GM12878 (cell line): Measurements from ENCODE around the gene PARN. TPM values are rescaled to one million over a fixed set of nuclear protein-coding genes. Genes with fewer than 3 reads are reported as not detected.

Experiments
- ATAC-seq: fragments of 200-7000 bp; cut with Tn5 transposase; 3 replicates; pipeline ENCODE4 v1.9.1; 2020; ENCODE audit warnings: mild to moderate bottlenecking, moderate library complexity
- BruUV-seq: library from RNA; stranded (reverse); fragments of 400-500 nt; replicated peaks from 2 replicates; lab custom pipeline; 2021; lab: Mats Ljungman, UMichigan
- CTCF ChIA-PET: fragments of 300-600 bp; sonication (Branson Sonifier 250); formaldehyde crosslinking; extraction: SDS; loops from one replicate; lab custom pipeline; 2021; ENCODE audit warnings: inconsistent platforms; lab: Yijun Ruan, JAX
- POLR2A ChIA-PET: fragments of 350-600 bp; formaldehyde crosslinking; extraction: SDS; loops from one replicate; lab custom pipeline; 2021; ENCODE audit warnings: inconsistent platforms; lab: Charles Lee
- RAD21 ChIA-PET: fragments of 300-600 bp; sonication (Branson Sonifier 250); formaldehyde crosslinking; loops from one replicate; lab custom pipeline; 2023; ENCODE audit warnings: antibody characterized with exemption; ENCODE audit not compliant: unreplicated experiment; lab: Charles Lee
- SMC1A ChIA-PET: fragments of 300-600 bp; sonication (Branson Sonifier 250); formaldehyde crosslinking; loops from one replicate; lab custom pipeline; 2023; ENCODE audit not compliant: unreplicated experiment, uncharacterized antibody; lab: Charles Lee
- DNase-seq: peaks from one replicate; pipeline ENCODE4 v3.0.0-alpha.2; 2011; ENCODE audit warnings: low read depth, low spot score
- FAIRE-seq: peaks from 3 replicates; lab custom pipeline; 2011; peaks lifted over from hg19 to GRCh38; lab: Jason Lieb, UNC
- H2AFZ ChIP-seq: 2 replicates; pipeline ENCODE4 v1.6.0; 2011; ENCODE audit warnings: low read depth, low read length, control low read depth; ENCODE audit not compliant: control insufficient read depth
- H3K27ac ChIP-seq: 2 replicates; pipeline ENCODE4 v1.5.1; 2011; ENCODE audit warnings: control low read depth; ENCODE audit not compliant: control insufficient read depth, insufficient read depth
- H3K27me3 ChIP-seq, 2 experiments: replicated peaks in 1 of 2; 2 replicates each; pipeline versions ENCODE4 v1.6.0 to v1.6.1; 2011; ENCODE audit warnings: low read length in 1 of 2; ENCODE audit not compliant: control insufficient read depth in 2 of 2, insufficient read depth in 2 of 2
- H3K36me3 ChIP-seq, 2 experiments: 2 replicates each; pipeline ENCODE4 v1.5.1; 2011; ENCODE audit warnings: low read length in 1 of 2; ENCODE audit not compliant: control insufficient read depth in 2 of 2, insufficient read depth in 2 of 2
- H3K4me1 ChIP-seq: 2 replicates; pipeline ENCODE4 v1.6.1; 2011; ENCODE audit warnings: mild to moderate bottlenecking, low read length, moderate library complexity, mixed read lengths; ENCODE audit not compliant: control insufficient read depth, insufficient read depth
- H3K4me2 ChIP-seq: 2 replicates; pipeline ENCODE4 v1.6.0; 2011; ENCODE audit warnings: control low read depth; ENCODE audit not compliant: control insufficient read depth, insufficient read depth
- H3K4me3 ChIP-seq: fragments of 200-600 bp; sonication (generic); 2 replicates; pipeline ENCODE4 v1.5.1; 2016
- H3K79me2 ChIP-seq: 2 replicates; pipeline ENCODE4 v1.6.0; 2011; ENCODE audit warnings: low read length; ENCODE audit not compliant: control insufficient read depth, insufficient read depth
- H3K9ac ChIP-seq: 2 replicates; pipeline ENCODE4 v1.8.0; 2011; ENCODE audit warnings: low read length, control low read depth, mixed read lengths; ENCODE audit not compliant: control insufficient read depth, insufficient read depth
- H3K9me3 ChIP-seq: replicated peaks from 3 replicates; pipeline ENCODE4 v1.5.1; 2011; ENCODE audit warnings: mild to moderate bottlenecking, low read length; ENCODE audit not compliant: control insufficient read depth, insufficient read depth
- H4K20me1 ChIP-seq: 2 replicates; pipeline ENCODE4 v1.6.0; 2011; ENCODE audit not compliant: control insufficient read depth, insufficient read depth
- CEBPB ChIP-seq, 2 experiments: fragments of 150-350 bp in 1 of 2; IDR thresholded peaks; 2 replicates each; pipeline ENCODE4 v1.6.1; 2012 to 2014; ENCODE audit warnings: low read depth in 2 of 2, low read length in 2 of 2, borderline replicate concordance in 1 of 2, inconsistent platforms in 1 of 2
- CHD1 ChIP-seq: IDR thresholded peaks from 2 replicates; pipeline ENCODE4 v1.6.1; 2012; ENCODE audit warnings: low read depth, low read length, improper control_type of control experiment
- EZH2 ChIP-seq: IDR thresholded peaks from 2 replicates; pipeline ENCODE4 v1.6.1; 2012; ENCODE audit warnings: low read depth, mild to moderate bottlenecking, control low read depth, inconsistent platforms, low read length, borderline replicate concordance; ENCODE audit not compliant: control insufficient read depth
- KDM1A ChIP-seq: fragments of 200-600 bp; sonication (generic); IDR thresholded peaks from 2 replicates; pipeline ENCODE4 v1.6.1; 2016; ENCODE audit warnings: borderline replicate concordance
- KLF5 ChIP-seq: fragments of 450-650 bp; IDR thresholded peaks from 2 replicates; pipeline ENCODE4 v1.6.1; 2014; ENCODE audit warnings: mild to moderate bottlenecking; ENCODE audit not compliant: partially characterized antibody
- LARP7 ChIP-seq: fragments of 450-650 bp; IDR thresholded peaks from 2 replicates; pipeline ENCODE4 v1.6.1; 2017; ENCODE audit warnings: mild to moderate bottlenecking
- MEF2B ChIP-seq: fragments of 450-650 bp; IDR thresholded peaks from 2 replicates; pipeline ENCODE4 v1.6.1; 2018; ENCODE audit warnings: mild to moderate bottlenecking, moderate library complexity; ENCODE audit not compliant: partially characterized antibody, poor library complexity, severe bottlenecking
- MTA3 ChIP-seq: IDR thresholded peaks from 2 replicates; pipeline ENCODE4 v1.6.1; 2012; ENCODE audit warnings: low read length, inconsistent platforms, borderline replicate concordance
- RAD21 ChIP-seq: IDR thresholded peaks from 2 replicates; pipeline ENCODE4 v1.6.1; 2011; ENCODE audit warnings: mild to moderate bottlenecking, low read depth, low read length, moderate library complexity; ENCODE audit not compliant: insufficient read depth
- RB1 ChIP-seq: fragments of 450-650 bp; formaldehyde crosslinking; IDR thresholded peaks from 2 replicates; pipeline ENCODE4 v1.6.1; 2017; ENCODE audit warnings: mild to moderate bottlenecking, borderline replicate concordance
- RELA ChIP-seq: fragments of 450-650 bp; IDR thresholded peaks from 2 replicates; pipeline ENCODE4 v1.8.0; 2014; ENCODE audit warnings: borderline replicate concordance; ENCODE audit not compliant: partially characterized antibody
- SIN3A ChIP-seq: IDR thresholded peaks from 2 replicates; pipeline ENCODE4 v1.6.1; 2012; ENCODE audit warnings: low read depth, low read length, improper control_type of control experiment
- TCF12 ChIP-seq: IDR thresholded peaks from 2 replicates; pipeline ENCODE4 v1.6.1; 2011; ENCODE audit warnings: low read depth, mild to moderate bottlenecking, low read length
- ZNF622 ChIP-seq: fragments of 450-650 bp; IDR thresholded peaks from 2 replicates; pipeline ENCODE4 v1.6.1; 2017; ENCODE audit warnings: mild to moderate bottlenecking, inconsistent platforms
- WGBS: methylation state at CpG from one replicate; pipeline ENCODE4 v1.1.6; 2016; ENCODE audit warnings: low lambda C conversion rate; ENCODE audit not compliant: insufficient replicate concordance, insufficient coverage; ENCODE audit errors: missing lambda C conversion rate; 5-methylcytosine and 5-hydroxymethylcytosine counted together
- in situ Hi-C: fragments of 300-500 bp; cut with MboI; formaldehyde crosslinking; loops from 9 replicates; pipeline ENCODE4 v1.14.3; 2018; ENCODE audit warnings: mixed read lengths
- intact Hi-C: fragments of 100-400 bp; cut with micrococcal nuclease; formaldehyde crosslinking; loops from one replicate; pipeline ENCODE4 v1.14.2; 2022; ENCODE audit not compliant: unreplicated experiment
- polyA plus RNA-seq, 11 experiments: library from polyadenylated mRNA; depleted of rRNA in 4 of 11; unstranded in 6 of 11; stranded (reverse) in 5 of 11; fragments of >200 nt; fragmentation: Nextera tagmentation in 4 of 11; fragmentation: Illumina TruSeq in 1 of 11; extraction: Ambion mirVana in 4 of 11; extraction: Trizol in 1 of 11; gene quantifications; 1 replicate in 1 of 11; 2 replicates in 10 of 11; pipeline versions ENCODE4 v1.2.1 to v1.2.3, GENCODE V29; 2011 to 2016; ENCODE audit warnings: inconsistent platforms in 2 of 11, missing spikeins in 2 of 11, low read depth in 1 of 11
- total RNA-seq, 4 experiments: library from RNA; depleted of rRNA in 3 of 4; stranded (reverse); fragments of >200 nt in 3 of 4; fragmentation: Illumina TruSeq in 1 of 4; extraction: Trizol in 1 of 4; gene quantifications; 2 replicates each; pipeline versions ENCODE4 v1.2.1 to v1.2.3, GENCODE V29; 2013 to 2021
- TF ChIP-seq, protein P1 (sequence below): IDR thresholded peaks from 2 replicates; pipeline ENCODE4 v1.6.1; 2012; ENCODE audit warnings: low read depth, low read length, improper control_type of control experiment
- TF ChIP-seq, protein P2 (sequence below): IDR thresholded peaks from 2 replicates; pipeline ENCODE4 v1.6.1; 2011; ENCODE audit warnings: borderline replicate concordance, low read depth, mild to moderate bottlenecking, moderate library complexity, mixed read lengths, low read length; ENCODE audit not compliant: insufficient read depth; ENCODE audit errors: extremely low read length
- TF ChIP-seq, protein P3 (sequence below): fragments of 450-650 bp; IDR thresholded peaks from 2 replicates; pipeline ENCODE4 v1.6.1; 2016; ENCODE audit warnings: mild to moderate bottlenecking
- TF ChIP-seq, protein P4 (sequence below), 3 experiments: IDR thresholded peaks in 2 of 3; conservative IDR thresholded peaks in 1 of 3; 2 replicates each; pipeline ENCODE4 v1.5.1; 2011; ENCODE audit warnings: low read depth in 3 of 3, low read length in 3 of 3, mild to moderate bottlenecking in 3 of 3, control low read depth in 2 of 3, moderate library complexity in 2 of 3, inconsistent platforms in 1 of 3, mixed read lengths in 1 of 3; ENCODE audit not compliant: control insufficient read depth in 2 of 3, insufficient read depth in 1 of 3; ENCODE audit errors: extremely low read depth in 1 of 3

PARN gene
- total and polyA plus RNA-seq, 10 of the 15 experiments (the other 5 are each of a cell fraction or from before 2014, with no cell fraction given) = 15.6 to 77.3 (median 47.7) TPM

DNA sequence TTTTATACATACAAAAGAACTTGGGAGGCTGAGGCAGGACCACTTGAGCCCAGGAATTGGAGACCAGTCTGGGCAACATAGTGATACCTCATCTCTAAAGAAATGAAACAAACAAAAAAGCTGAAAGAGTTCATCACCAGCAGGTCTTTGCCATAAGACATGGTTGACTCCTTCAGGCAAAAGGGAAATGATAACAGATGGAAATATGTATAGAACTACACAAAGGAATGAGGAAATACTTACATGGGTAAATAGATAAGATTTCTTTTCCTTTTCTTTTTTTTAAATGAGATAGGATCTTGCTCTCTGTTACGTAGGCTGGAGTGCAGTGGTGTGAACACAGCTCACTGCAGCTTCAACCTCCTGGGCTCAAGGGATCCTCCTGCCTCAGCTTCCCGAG lies 165.3 kb downstream of the PARN start:
- no peak overlapping the region for H3K4me2 ChIP-seq
- RAD21 ChIA-PET = interaction anchor here (1.2 kb wide), 1 partner anchor 37 kb away, joined by 3 read pairs; no protein-coding TSS in a partner anchor
- no peak for ATAC-seq
- no peak overlapping the region for H3K4me3 ChIP-seq
- CTCF ChIA-PET = interaction anchor here (1.5 kb wide), 1 partner anchor 15 kb away, joined by 3 read pairs; no protein-coding TSS in a partner anchor
- no peak for FAIRE-seq
- no TSS peak for BruUV-seq
- H3K9me3 ChIP-seq = peaks cover 9% of the 10 kb centered on the region; the same call in 2 of the 3 replicates
- no peak overlapping the region for H3K9ac ChIP-seq
- H2AFZ ChIP-seq = no peak overlapping the region
- POLR2A ChIA-PET = no interaction called here
- in situ Hi-C loops (no loop called here), intact Hi-C loops (no loop called here)
- H3K27ac ChIP-seq = no peak overlapping the region
- 95% methylated on average over 2 of the region's 2 CpGs for WGBS
- SMC1A ChIA-PET = no interaction called here
- no peaks in the 10 kb centered on the region for H3K27me3 ChIP-seq
- H3K4me1 ChIP-seq = no peaks in the 10 kb centered on the region
- H4K20me1 ChIP-seq = no peaks in the 10 kb centered on the region
- no peaks in the 10 kb centered on the region for H3K79me2 ChIP-seq
- peaks cover 2 to 27% of the 10 kb centered on the region in 2 experiments; a peak in 3 of 4 replicates for H3K36me3 ChIP-seq
- no peak for DNase-seq
- TF ChIP-seq MEF2B (no peak), CEBPB (IDR thresholded peaks at IDR 0.05; ENCODE audit: borderline replicate concordance in 1 of 2, low read depth in 2 of 2, low read length in 2 of 2) (no peak), EZH2 (no peak), KDM1A (no peak), RAD21 (no peak), RB1 (no peak), ZNF622 (no peak), KLF5 (no peak), SIN3A (no peak), LARP7 (no peak), RELA (no peak), TCF12 (no peak), MTA3 (no peak), CHD1 (no peak)
- TF ChIP-seq, protein P1, sequence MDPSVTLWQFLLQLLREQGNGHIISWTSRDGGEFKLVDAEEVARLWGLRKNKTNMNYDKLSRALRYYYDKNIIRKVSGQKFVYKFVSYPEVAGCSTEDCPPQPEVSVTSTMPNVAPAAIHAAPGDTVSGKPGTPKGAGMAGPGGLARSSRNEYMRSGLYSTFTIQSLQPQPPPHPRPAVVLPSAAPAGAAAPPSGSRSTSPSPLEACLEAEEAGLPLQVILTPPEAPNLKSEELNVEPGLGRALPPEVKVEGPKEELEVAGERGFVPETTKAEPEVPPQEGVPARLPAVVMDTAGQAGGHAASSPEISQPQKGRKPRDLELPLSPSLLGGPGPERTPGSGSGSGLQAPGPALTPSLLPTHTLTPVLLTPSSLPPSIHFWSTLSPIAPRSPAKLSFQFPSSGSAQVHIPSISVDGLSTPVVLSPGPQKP = no peak
- TF ChIP-seq, protein P2, sequence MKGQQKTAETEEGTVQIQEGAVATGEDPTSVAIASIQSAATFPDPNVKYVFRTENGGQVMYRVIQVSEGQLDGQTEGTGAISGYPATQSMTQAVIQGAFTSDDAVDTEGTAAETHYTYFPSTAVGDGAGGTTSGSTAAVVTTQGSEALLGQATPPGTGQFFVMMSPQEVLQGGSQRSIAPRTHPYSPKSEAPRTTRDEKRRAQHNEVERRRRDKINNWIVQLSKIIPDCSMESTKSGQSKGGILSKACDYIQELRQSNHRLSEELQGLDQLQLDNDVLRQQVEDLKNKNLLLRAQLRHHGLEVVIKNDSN = no peak
- TF ChIP-seq, protein P3, sequence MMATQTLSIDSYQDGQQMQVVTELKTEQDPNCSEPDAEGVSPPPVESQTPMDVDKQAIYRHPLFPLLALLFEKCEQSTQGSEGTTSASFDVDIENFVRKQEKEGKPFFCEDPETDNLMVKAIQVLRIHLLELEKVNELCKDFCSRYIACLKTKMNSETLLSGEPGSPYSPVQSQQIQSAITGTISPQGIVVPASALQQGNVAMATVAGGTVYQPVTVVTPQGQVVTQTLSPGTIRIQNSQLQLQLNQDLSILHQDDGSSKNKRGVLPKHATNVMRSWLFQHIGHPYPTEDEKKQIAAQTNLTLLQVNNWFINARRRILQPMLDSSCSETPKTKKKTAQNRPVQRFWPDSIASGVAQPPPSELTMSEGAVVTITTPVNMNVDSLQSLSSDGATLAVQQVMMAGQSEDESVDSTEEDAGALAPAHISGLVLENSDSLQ = no peak
- TF ChIP-seq, protein P4, sequence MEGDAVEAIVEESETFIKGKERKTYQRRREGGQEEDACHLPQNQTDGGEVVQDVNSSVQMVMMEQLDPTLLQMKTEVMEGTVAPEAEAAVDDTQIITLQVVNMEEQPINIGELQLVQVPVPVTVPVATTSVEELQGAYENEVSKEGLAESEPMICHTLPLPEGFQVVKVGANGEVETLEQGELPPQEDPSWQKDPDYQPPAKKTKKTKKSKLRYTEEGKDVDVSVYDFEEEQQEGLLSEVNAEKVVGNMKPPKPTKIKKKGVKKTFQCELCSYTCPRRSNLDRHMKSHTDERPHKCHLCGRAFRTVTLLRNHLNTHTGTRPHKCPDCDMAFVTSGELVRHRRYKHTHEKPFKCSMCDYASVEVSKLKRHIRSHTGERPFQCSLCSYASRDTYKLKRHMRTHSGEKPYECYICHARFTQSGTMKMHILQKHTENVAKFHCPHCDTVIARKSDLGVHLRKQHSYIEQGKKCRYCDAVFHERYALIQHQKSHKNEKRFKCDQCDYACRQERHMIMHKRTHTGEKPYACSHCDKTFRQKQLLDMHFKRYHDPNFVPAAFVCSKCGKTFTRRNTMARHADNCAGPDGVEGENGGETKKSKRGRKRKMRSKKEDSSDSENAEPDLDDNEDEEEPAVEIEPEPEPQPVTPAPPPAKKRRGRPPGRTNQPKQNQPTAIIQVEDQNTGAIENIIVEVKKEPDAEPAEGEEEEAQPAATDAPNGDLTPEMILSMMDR (IDR thresholded peaks at IDR 0.05 in 2 of 3, conservative IDR thresholded peaks at IDR 0.05 in 1 of 3; ENCODE audit: control insufficient read depth in 2 of 3, extremely low read depth in 1 of 3, insufficient read depth in 1 of 3, low read depth in 3 of 3, low read length in 3 of 3) = no peak
